DOHH2 (cell line): ENCODE data around the gene AZI2.

Source experiments
- CTCF ChIP-seq: fragments of 200-600 bp; sonication (generic); IDR thresholded peaks from one replicate; pipeline ENCODE4 v1.5.1; 2014; ENCODE audit warnings: antibody characterized with exemption, mild to moderate bottlenecking, low read depth, low read length; ENCODE audit not compliant: poor library complexity, severe bottlenecking
- EZH2phosphoT487 ChIP-seq: fragments of 200-600 bp; sonication (generic); IDR thresholded peaks from 2 replicates; pipeline ENCODE4 v1.6.1; 2017; ENCODE audit warnings: borderline replicate concordance, mild to moderate bottlenecking, antibody characterized with exemption, low read length, moderate library complexity, mixed read lengths

- TF ChIP-seq EZH2phosphoT487 (no peak), CTCF (no peak)
Measured at GRCh38 chr3:28295898-28296490, 52.6 kb downstream of the AZI2 start.
